HL-60 (cell line): ENCODE results near the gene CHP2.

Source experiments
- POLR2AphosphoS5 ChIP-seq: IDR thresholded peaks from 2 replicates; pipeline ENCODE4 v1.6.1; 2012; ENCODE audit warnings: low read depth
- SPI1 ChIP-seq: IDR thresholded peaks from 2 replicates; pipeline ENCODE4 v1.6.1; 2012; ENCODE audit warnings: low read depth, mild to moderate bottlenecking, borderline replicate concordance
- TF ChIP-seq, protein P1 (sequence below): IDR thresholded peaks from one replicate; pipeline ENCODE4 v1.5.1; 2011; ENCODE audit warnings: low read length, control low read depth, inconsistent platforms; ENCODE audit not compliant: insufficient read depth
- TF ChIP-seq, protein P2 (sequence below): IDR thresholded peaks from 2 replicates; pipeline ENCODE4 v1.6.1; 2012; ENCODE audit warnings: low read depth; ENCODE audit not compliant: insufficient replicate concordance

- TF ChIP-seq, protein P1, sequence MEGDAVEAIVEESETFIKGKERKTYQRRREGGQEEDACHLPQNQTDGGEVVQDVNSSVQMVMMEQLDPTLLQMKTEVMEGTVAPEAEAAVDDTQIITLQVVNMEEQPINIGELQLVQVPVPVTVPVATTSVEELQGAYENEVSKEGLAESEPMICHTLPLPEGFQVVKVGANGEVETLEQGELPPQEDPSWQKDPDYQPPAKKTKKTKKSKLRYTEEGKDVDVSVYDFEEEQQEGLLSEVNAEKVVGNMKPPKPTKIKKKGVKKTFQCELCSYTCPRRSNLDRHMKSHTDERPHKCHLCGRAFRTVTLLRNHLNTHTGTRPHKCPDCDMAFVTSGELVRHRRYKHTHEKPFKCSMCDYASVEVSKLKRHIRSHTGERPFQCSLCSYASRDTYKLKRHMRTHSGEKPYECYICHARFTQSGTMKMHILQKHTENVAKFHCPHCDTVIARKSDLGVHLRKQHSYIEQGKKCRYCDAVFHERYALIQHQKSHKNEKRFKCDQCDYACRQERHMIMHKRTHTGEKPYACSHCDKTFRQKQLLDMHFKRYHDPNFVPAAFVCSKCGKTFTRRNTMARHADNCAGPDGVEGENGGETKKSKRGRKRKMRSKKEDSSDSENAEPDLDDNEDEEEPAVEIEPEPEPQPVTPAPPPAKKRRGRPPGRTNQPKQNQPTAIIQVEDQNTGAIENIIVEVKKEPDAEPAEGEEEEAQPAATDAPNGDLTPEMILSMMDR = no peak
- TF ChIP-seq POLR2AphosphoS5 (no peak), SPI1 (no peak)
- TF ChIP-seq, protein P2, sequence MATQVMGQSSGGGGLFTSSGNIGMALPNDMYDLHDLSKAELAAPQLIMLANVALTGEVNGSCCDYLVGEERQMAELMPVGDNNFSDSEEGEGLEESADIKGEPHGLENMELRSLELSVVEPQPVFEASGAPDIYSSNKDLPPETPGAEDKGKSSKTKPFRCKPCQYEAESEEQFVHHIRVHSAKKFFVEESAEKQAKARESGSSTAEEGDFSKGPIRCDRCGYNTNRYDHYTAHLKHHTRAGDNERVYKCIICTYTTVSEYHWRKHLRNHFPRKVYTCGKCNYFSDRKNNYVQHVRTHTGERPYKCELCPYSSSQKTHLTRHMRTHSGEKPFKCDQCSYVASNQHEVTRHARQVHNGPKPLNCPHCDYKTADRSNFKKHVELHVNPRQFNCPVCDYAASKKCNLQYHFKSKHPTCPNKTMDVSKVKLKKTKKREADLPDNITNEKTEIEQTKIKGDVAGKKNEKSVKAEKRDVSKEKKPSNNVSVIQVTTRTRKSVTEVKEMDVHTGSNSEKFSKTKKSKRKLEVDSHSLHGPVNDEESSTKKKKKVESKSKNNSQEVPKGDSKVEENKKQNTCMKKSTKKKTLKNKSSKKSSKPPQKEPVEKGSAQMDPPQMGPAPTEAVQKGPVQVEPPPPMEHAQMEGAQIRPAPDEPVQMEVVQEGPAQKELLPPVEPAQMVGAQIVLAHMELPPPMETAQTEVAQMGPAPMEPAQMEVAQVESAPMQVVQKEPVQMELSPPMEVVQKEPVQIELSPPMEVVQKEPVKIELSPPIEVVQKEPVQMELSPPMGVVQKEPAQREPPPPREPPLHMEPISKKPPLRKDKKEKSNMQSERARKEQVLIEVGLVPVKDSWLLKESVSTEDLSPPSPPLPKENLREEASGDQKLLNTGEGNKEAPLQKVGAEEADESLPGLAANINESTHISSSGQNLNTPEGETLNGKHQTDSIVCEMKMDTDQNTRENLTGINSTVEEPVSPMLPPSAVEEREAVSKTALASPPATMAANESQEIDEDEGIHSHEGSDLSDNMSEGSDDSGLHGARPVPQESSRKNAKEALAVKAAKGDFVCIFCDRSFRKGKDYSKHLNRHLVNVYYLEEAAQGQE = no peak
Measured at GRCh38 chr16:23786964-23787561, 32.2 kb downstream of the CHP2 start.
